Measurements from ENCODE around the gene FLRT1. TPM values are rescaled to one million over a fixed set of nuclear protein-coding genes. Genes with fewer than 3 reads are reported as not detected.

The FLRT1 gene, protein sequence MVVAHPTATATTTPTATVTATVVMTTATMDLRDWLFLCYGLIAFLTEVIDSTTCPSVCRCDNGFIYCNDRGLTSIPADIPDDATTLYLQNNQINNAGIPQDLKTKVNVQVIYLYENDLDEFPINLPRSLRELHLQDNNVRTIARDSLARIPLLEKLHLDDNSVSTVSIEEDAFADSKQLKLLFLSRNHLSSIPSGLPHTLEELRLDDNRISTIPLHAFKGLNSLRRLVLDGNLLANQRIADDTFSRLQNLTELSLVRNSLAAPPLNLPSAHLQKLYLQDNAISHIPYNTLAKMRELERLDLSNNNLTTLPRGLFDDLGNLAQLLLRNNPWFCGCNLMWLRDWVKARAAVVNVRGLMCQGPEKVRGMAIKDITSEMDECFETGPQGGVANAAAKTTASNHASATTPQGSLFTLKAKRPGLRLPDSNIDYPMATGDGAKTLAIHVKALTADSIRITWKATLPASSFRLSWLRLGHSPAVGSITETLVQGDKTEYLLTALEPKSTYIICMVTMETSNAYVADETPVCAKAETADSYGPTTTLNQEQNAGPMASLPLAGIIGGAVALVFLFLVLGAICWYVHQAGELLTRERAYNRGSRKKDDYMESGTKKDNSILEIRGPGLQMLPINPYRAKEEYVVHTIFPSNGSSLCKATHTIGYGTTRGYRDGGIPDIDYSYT
- under 1 TPM in 3 of 6 donors, not detected in 3; 0.09 to 0.30 (median 0.15) TPM for total RNA-seq

DNA sequence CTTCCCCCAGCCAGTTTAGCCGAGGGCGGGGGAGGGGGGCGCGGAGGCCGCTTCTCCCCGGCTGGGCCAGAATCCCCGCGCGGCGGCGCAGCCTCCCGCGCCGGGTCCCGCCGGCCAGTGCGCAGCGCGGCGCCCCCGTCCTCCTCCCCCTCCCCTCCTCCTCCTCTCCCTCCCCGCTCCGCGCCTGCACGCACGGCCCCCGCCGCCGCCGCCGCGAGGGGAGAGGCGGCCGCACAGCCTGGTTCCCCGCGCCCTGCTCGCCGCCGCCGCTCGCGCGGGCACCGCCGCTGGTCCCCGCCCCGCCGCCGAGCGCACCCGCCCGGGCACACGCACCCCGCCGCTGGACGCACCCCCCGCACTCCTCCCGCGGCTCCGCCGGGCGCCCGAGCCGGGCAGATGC lies at the start of gene FLRT1:
Gene FLRT1, plus strand, starts transcription at position 356 of the 400 bp plus-strand sequence. CDS start 80,337 bp downstream, outside the sequence.
- no peak within 1 kb of the TSS for H3K27ac ChIP-seq
- no peak for ATAC-seq (ENCODE audit: low FRiP score in 2 of 2)
- DNase-seq: peak in 1 of 2 donors; percentile 72
- peak within 1 kb of the TSS in 3 of 4 donors; percentile 29 to 46 (median 39) for H3K4me3 ChIP-seq
- 3% methylated on average over 8 of the region's 64 CpGs; no CpG with 5 or more reads in 1 of the 2 donors for WGBS, 2 donors
- H3K9me3 ChIP-seq: no peaks in the 10 kb centered on the region
- H3K4me1 ChIP-seq: peaks cover 15 to 20% (median 16%) of the 10 kb centered on the region in 4 donors
- TF ChIP-seq POLR2AphosphoS5 (IDR thresholded peaks at IDR 0.05): no peak
- TF ChIP-seq EP300 (IDR thresholded peaks at IDR 0.05): no peak
- no peak for TF ChIP-seq POLR2A (IDR thresholded peaks at IDR 0.05)
- no peak for TF ChIP-seq CTCF (IDR thresholded peaks at IDR 0.05)
- no peaks in the 10 kb centered on the region for H3K36me3 ChIP-seq
- H3K27me3 ChIP-seq: peaks cover 0 to 29% (median 16%) of the 10 kb centered on the region in 4 donors

DNA sequence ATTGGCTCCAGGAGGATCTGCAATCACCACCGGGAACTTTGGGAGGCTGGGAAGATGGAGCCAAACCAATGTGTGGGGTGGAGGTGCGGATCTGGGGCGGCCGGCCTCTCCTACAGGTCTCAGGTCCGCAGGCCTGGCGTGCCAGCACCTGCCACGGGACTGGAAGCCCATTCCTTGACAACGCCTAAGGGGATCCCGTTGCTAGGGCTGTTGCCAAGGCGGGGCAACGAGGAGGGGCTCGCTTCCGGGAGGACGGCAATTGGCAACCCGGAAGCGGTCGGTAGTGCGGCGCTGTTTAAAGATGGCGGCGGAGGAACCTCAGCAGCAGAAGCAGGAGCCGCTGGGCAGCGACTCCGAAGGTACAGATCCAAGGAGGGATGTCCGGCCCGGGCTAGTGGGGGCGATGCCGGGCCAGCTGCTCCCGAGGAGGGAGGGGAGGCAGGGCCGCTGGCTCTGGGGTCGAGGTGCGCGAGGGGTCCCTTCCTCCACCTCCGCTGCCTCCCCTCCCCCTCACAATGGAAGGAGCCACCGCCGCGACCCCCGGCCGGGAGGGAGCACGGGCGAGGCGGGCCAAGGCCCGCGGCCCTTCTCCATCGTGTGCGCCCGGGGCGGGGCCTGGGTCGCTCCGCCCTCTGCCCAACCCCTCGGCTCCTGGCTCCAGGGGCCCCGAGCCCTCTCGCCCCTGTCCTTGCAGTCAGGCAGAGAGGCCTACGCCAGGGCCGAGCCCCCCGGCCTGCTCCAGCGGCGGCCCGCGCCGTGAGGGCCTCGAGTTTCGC lies 49.4 kb upstream of the FLRT1 start, which contains the start of gene OTUB1:
Gene OTUB1, plus strand, starts transcription at position 283 of the 776 bp plus-strand sequence. Its CDS starts 19 bp downstream, at position 302.
- 0% methylated on average over 5 to 45 of the region's 63 CpGs for WGBS, 2 donors
- TF ChIP-seq EP300 (IDR thresholded peaks at IDR 0.05) (no peak), CTCF (IDR thresholded peaks at IDR 0.05) (peak in 2 of 6 experiments; percentile 13 to 30), POLR2A (IDR thresholded peaks at IDR 0.05) (peak in 3 of 4 donors; percentile 57 to 83 (median 74)), POLR2AphosphoS5 (IDR thresholded peaks at IDR 0.05) (peak; percentile 81 to 88)
- Histone ChIP-seq H3K27me3 (no peaks in the 10 kb centered on the region), H3K36me3 (peaks cover 0 to 31% (median 25%) of the 10 kb centered on the region in 4 donors), H3K4me1 (peaks cover 18 to 27% (median 20%) of the 10 kb centered on the region in 4 donors), H3K9me3 (no peaks in the 10 kb centered on the region), H3K4me3 (peak within 1 kb of the TSS; percentile 71 to 100 (median 92)), H3K27ac (peak within 1 kb of the TSS; percentile 88 to 94 (median 92))
- ATAC-seq (ENCODE audit: low FRiP score in 2 of 2) (peak; percentile 94 to 98), DNase-seq (peak; percentile 93 to 96)

GRCh38 chr11:63986932-63987513 lies 48.7 kb upstream of the FLRT1 start:
- ATAC-seq (ENCODE audit: low FRiP score in 2 of 2): no peak
- peak overlapping the region; percentile 88 to 94 (median 92) for H3K27ac ChIP-seq
- 33 to 58% methylated on average over 7 to 18 of the region's 25 CpGs for WGBS, 2 donors
- H3K9me3 ChIP-seq: no peaks in the 10 kb centered on the region
- H3K27me3 ChIP-seq: no peaks in the 10 kb centered on the region
- H3K4me3 ChIP-seq: peak overlapping the region; percentile 71 to 100 (median 92)
- H3K4me1 ChIP-seq: peaks cover 18 to 27% (median 20%) of the 10 kb centered on the region in 4 donors
- TF ChIP-seq POLR2A (IDR thresholded peaks at IDR 0.05) (no peak), POLR2AphosphoS5 (IDR thresholded peaks at IDR 0.05) (no peak)
- no peak for DNase-seq
- H3K36me3 ChIP-seq: peaks cover 0 to 37% (median 29%) of the 10 kb centered on the region in 4 donors

DNA sequence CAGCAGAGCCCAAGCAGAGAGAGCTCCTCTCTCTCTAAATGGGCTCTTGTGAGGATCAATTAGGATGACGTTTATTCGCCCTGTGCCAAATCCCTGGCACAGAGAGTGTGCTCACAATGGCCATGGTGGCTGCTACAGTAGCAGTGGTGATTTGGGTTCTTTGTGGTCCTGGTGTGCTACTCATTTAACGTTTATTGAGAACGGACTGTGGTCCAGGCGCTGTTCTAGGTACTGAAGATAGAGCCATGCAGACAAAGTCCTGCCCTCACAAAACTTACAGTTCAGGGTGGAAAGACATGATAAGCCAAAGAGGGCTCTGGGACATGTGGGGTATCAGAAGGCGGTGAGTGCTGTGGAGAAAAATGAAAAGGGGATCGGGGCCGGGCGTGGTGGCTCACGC lies 44.2 kb upstream of the FLRT1 start:
- 92 to 95% methylated on average over 10 of the region's 10 CpGs for WGBS, 2 donors
- H3K9me3 ChIP-seq: no peaks in the 10 kb centered on the region
- peaks cover 12 to 21% (median 15%) of the 10 kb centered on the region in 4 donors for H3K4me1 ChIP-seq
- H3K4me3 ChIP-seq: no peak overlapping the region
- DNase-seq (no peak), ATAC-seq (ENCODE audit: low FRiP score in 2 of 2) (no peak)
- no peak for TF ChIP-seq POLR2A (IDR thresholded peaks at IDR 0.05)
- no peak for TF ChIP-seq CTCF (IDR thresholded peaks at IDR 0.05)
- TF ChIP-seq POLR2AphosphoS5 (IDR thresholded peaks at IDR 0.05): no peak
- H3K27me3 ChIP-seq: no peaks in the 10 kb centered on the region
- peaks cover 0 to 80% (median 53%) of the 10 kb centered on the region in 4 donors for H3K36me3 ChIP-seq
- no peak overlapping the region for H3K27ac ChIP-seq
